HCT116 (cell line): ENCODE results near the gene CCNL1. TPM values are rescaled to one million over a fixed set of nuclear protein-coding genes. Genes with fewer than 3 reads are reported as not detected.

Experiments used
- ATAC-seq: fragments of 200-7000 bp; cut with Tn5 transposase; 2 replicates; pipeline ENCODE4 v1.9.1; 2020; ENCODE audit warnings: mild to moderate bottlenecking, moderate library complexity
- BruUV-seq: library from RNA; stranded (reverse); fragments of 400-500 nt; replicated peaks from 2 replicates; lab custom pipeline; 2021; lab: Mats Ljungman, UMichigan
- CTCF ChIA-PET: fragments of 300-600 bp; sonication (Branson Sonifier 250); formaldehyde crosslinking; loops from one replicate; lab custom pipeline; 2021; ENCODE audit warnings: antibody characterized with exemption; lab: Charles Lee
- POLR2A ChIA-PET: fragments of 300-600, 350-600 bp; sonication (Branson Sonifier 250); formaldehyde crosslinking; loops from one replicate; lab custom pipeline; 2021; ENCODE audit warnings: antibody characterized with exemption; lab: Charles Lee
- RAD21 ChIA-PET, 2 experiments: fragments of 300-600 bp; sonication (Branson Sonifier 250); formaldehyde crosslinking; loops; one replicate each; lab custom pipeline; 2023; ENCODE audit warnings: low total read pairs in 2 of 2; ENCODE audit not compliant: uncharacterized antibody in 2 of 2, unreplicated experiment in 2 of 2, low non-redundant PET in 1 of 2; lab: Charles Lee
- DNase-seq: peaks from one replicate; pipeline ENCODE4 v3.0.0-alpha.2; 2010; ENCODE audit warnings: low read depth, low spot score
- H2AFZ ChIP-seq: fragments of 200-600 bp; shearing (Covaris generic), sonication (generic); 2 replicates; pipeline ENCODE4 v1.6.1; 2017; ENCODE audit warnings: low read depth, mixed run types, mixed read lengths, antibody characterized with exemption, low read length; ENCODE audit not compliant: poor library complexity, severe bottlenecking
- H3K27ac ChIP-seq: 2 replicates; pipeline ENCODE4 v1.5.1; 2012; ENCODE audit warnings: low read depth, low read length
- H3K27me3 ChIP-seq: fragments of 200-600 bp; sonication (generic); 2 replicates; pipeline ENCODE4 v1.6.1; 2016; ENCODE audit warnings: mixed run types, low read length, mixed read lengths; ENCODE audit not compliant: insufficient read depth
- H3K36me3 ChIP-seq, 2 experiments: fragments of 200-500 bp in 1 of 2; fragments of 200-600 bp in 1 of 2; sonication (Bioruptor generic) in 1 of 2; sonication (generic) in 1 of 2; 2 replicates each; pipeline versions ENCODE4 v1.5.1 to v1.6.1; 2014 to 2016; ENCODE audit warnings: low read length in 2 of 2, inconsistent platforms in 1 of 2, mixed read lengths in 1 of 2, mixed run types in 1 of 2; ENCODE audit not compliant: insufficient read depth in 2 of 2, control insufficient read depth in 1 of 2
- H3K4me1 ChIP-seq, 2 experiments: fragments of 200-600 bp in 1 of 2; sonication (generic) in 1 of 2; 2 replicates each; pipeline versions ENCODE4 v1.5.1 to v1.6.1; 2012 to 2017; ENCODE audit warnings: low read length in 2 of 2, inconsistent platforms in 1 of 2, mild to moderate bottlenecking in 1 of 2, mixed read lengths in 1 of 2, mixed run types in 1 of 2, moderate library complexity in 1 of 2; ENCODE audit not compliant: insufficient read depth in 2 of 2, control insufficient read depth in 1 of 2
- H3K4me2 ChIP-seq: fragments of 200-600 bp; sonication (generic); 2 replicates; pipeline ENCODE4 v1.6.1; 2017; ENCODE audit warnings: mixed run types, low read length, mixed read lengths
- H3K4me3 ChIP-seq, 2 experiments: fragments of 200-600 bp in 1 of 2; sonication (generic) in 1 of 2; replicated peaks in 1 of 2; 2 replicates each; pipeline ENCODE4 v1.5.1; 2011 to 2016; ENCODE audit warnings: low read length in 2 of 2, control low read depth in 1 of 2, low read depth in 1 of 2, mild to moderate bottlenecking in 1 of 2, mixed read lengths in 1 of 2, mixed run types in 1 of 2
- H3K79me2 ChIP-seq: fragments of 200-600 bp; sonication (generic); 2 replicates; pipeline ENCODE4 v1.6.1; 2017; ENCODE audit warnings: mild to moderate bottlenecking, mixed run types, low read length, moderate library complexity, mixed read lengths; ENCODE audit not compliant: insufficient read depth
- H3K9ac ChIP-seq: fragments of 200-600 bp; sonication (generic); 2 replicates; pipeline ENCODE4 v1.6.1; 2016; ENCODE audit warnings: low read length, mixed read lengths
- H3K9me2 ChIP-seq: fragments of 200-600 bp; sonication (generic), shearing (Covaris generic); 2 replicates; pipeline ENCODE4 v1.6.1; 2017; ENCODE audit warnings: mixed run types, mild to moderate bottlenecking, moderate library complexity; ENCODE audit not compliant: insufficient read depth
- H3K9me3 ChIP-seq, 2 experiments: fragments of 200-500 bp in 1 of 2; fragments of 200-600 bp in 1 of 2; sonication (Bioruptor generic) in 1 of 2; sonication (generic) in 1 of 2; 2 replicates each; pipeline ENCODE4 v1.6.1; 2014 to 2017; ENCODE audit warnings: low read length in 2 of 2, mixed read lengths in 2 of 2, inconsistent platforms in 1 of 2, low read depth in 1 of 2, mild to moderate bottlenecking in 1 of 2, mixed run types in 1 of 2, moderate library complexity in 1 of 2; ENCODE audit not compliant: control insufficient read depth in 1 of 2, insufficient read depth in 1 of 2
- H4K20me1 ChIP-seq: fragments of 200-600 bp; sonication (generic), shearing (Covaris generic); 2 replicates; pipeline ENCODE4 v1.6.1; 2017; ENCODE audit warnings: mixed run types, mild to moderate bottlenecking, moderate library complexity; ENCODE audit not compliant: insufficient read depth
- CEBPB ChIP-seq: IDR thresholded peaks from 2 replicates; pipeline ENCODE4 v1.6.1; 2012; ENCODE audit warnings: low read depth
- EGR1 ChIP-seq: IDR thresholded peaks from 2 replicates; pipeline ENCODE4 v1.6.1; 2012; ENCODE audit warnings: low read depth
- EZH2 ChIP-seq: fragments of 200-600 bp; sonication (generic); IDR thresholded peaks from 2 replicates; pipeline ENCODE4 v1.6.1; 2017; ENCODE audit warnings: antibody characterized with exemption, mixed run types
- EZH2phosphoT487 ChIP-seq: fragments of 200-600 bp; IDR thresholded peaks from 2 replicates; pipeline ENCODE4 v1.6.1; 2018; ENCODE audit warnings: antibody characterized with exemption, borderline replicate concordance
- FOSL1 ChIP-seq: IDR thresholded peaks from 2 replicates; pipeline ENCODE4 v1.6.1; 2012; ENCODE audit warnings: low read depth
- POLR2A ChIP-seq: IDR thresholded peaks from 2 replicates; pipeline ENCODE4 v1.7.0; 2011; ENCODE audit warnings: borderline replicate concordance; ENCODE audit not compliant: insufficient read depth, insufficient read length; ENCODE audit errors: extremely low read depth
- RAD21 ChIP-seq: IDR thresholded peaks from 2 replicates; pipeline ENCODE4 v1.6.1; 2012; ENCODE audit warnings: low read depth, mild to moderate bottlenecking
- SIN3A ChIP-seq: IDR thresholded peaks from 2 replicates; pipeline ENCODE4 v1.6.1; 2012; ENCODE audit warnings: low read depth
- ZFX ChIP-seq: fragments of 450-650 bp; IDR thresholded peaks from 2 replicates; pipeline ENCODE4 v1.6.1; 2017
- intact Hi-C: fragments of 100-400 bp; cut with micrococcal nuclease; formaldehyde crosslinking; loops from 2 replicates; pipeline ENCODE4 v1.10.0; 2022
- total RNA-seq: library from RNA; stranded (reverse); gene quantifications from one replicate; pipeline ENCODE4 v1.2.1, GENCODE V29; 2021; ENCODE audit not compliant: unreplicated experiment
- TF ChIP-seq, protein P1 (sequence below), 3 experiments: fragments of 200-600 bp in 1 of 3; sonication (generic) in 1 of 3; IDR thresholded peaks in 2 of 3; conservative IDR thresholded peaks in 1 of 3; 2 replicates each; pipeline ENCODE4 v1.5.1; 2012 to 2017; ENCODE audit warnings: low read depth in 2 of 3, low read length in 2 of 3, antibody characterized with exemption in 1 of 3, borderline replicate concordance in 1 of 3, control low read depth in 1 of 3, mild to moderate bottlenecking in 1 of 3, mixed read lengths in 1 of 3, mixed run types in 1 of 3, moderate library complexity in 1 of 3; ENCODE audit not compliant: insufficient read depth in 1 of 3
- TF ChIP-seq, protein P2 (sequence below): IDR thresholded peaks from 2 replicates; pipeline ENCODE4 v1.6.1; 2012

Gene CCNL1
- total RNA-seq, 1 experiment from 2014 or later = 96.7 TPM

DNA sequence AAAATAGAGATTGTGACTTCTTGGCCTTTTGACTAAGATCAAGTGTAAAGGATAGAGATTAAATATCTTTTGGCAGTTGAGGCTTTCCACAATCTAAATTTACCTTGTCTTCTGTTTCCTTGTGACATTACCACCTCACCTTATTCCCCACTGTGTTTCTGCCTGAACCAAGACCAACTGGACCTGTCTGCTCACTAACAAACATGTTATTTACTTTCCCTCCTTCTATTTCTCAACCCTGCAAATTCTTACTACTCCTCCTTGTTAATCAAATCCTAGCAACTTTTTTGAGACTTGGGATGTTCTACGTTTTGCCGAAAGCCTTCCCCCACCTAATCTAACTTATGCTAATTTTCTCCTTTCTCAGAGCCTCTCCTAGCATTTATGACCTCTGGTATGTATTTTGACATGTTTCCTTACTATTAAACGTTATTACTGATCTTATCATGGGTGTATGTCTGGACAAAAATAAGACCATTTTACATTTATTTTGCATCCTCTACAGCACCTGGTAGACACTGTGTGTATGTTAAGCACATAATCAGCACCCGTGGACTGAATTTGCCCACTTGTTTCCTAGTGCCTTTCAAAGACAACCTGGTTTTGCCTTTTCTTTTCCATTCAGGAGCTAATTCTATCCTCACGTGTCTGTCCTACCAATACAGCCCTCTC, 7.6 kb upstream of the CCNL1 start:
- no peak overlapping the region for H3K4me2 ChIP-seq
- no peaks in the 10 kb centered on the region for H3K79me2 ChIP-seq
- H3K27ac ChIP-seq = no peak overlapping the region
- no peaks in the 10 kb centered on the region for H3K4me1 ChIP-seq
- ChIA-PET CTCF (no interaction called here), POLR2A (no interaction called here), RAD21 (no interaction called here)
- H4K20me1 ChIP-seq = no peaks in the 10 kb centered on the region
- DNase-seq (no peak), ATAC-seq (no peak)
- H3K36me3 ChIP-seq = no peaks in the 10 kb centered on the region
- H3K27me3 ChIP-seq = no peaks in the 10 kb centered on the region
- no TSS peak for BruUV-seq
- H3K9me2 ChIP-seq = no peaks in the 10 kb centered on the region
- no peak overlapping the region for H3K9ac ChIP-seq
- H3K9me3 ChIP-seq = no peaks in the 10 kb centered on the region
- no peak overlapping the region for H3K4me3 ChIP-seq
- TF ChIP-seq POLR2A (no peak), FOSL1 (no peak), EZH2 (no peak), ZFX (no peak), EZH2phosphoT487 (no peak), RAD21 (no peak), SIN3A (no peak), CEBPB (no peak), EGR1 (no peak)
- TF ChIP-seq, protein P1, sequence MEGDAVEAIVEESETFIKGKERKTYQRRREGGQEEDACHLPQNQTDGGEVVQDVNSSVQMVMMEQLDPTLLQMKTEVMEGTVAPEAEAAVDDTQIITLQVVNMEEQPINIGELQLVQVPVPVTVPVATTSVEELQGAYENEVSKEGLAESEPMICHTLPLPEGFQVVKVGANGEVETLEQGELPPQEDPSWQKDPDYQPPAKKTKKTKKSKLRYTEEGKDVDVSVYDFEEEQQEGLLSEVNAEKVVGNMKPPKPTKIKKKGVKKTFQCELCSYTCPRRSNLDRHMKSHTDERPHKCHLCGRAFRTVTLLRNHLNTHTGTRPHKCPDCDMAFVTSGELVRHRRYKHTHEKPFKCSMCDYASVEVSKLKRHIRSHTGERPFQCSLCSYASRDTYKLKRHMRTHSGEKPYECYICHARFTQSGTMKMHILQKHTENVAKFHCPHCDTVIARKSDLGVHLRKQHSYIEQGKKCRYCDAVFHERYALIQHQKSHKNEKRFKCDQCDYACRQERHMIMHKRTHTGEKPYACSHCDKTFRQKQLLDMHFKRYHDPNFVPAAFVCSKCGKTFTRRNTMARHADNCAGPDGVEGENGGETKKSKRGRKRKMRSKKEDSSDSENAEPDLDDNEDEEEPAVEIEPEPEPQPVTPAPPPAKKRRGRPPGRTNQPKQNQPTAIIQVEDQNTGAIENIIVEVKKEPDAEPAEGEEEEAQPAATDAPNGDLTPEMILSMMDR (IDR thresholded peaks at IDR 0.05 in 2 of 3, conservative IDR thresholded peaks at IDR 0.05 in 1 of 3; ENCODE audit: borderline replicate concordance in 1 of 3, insufficient read depth in 1 of 3, low read depth in 2 of 3, low read length in 2 of 3) = no peak
- TF ChIP-seq, protein P2, sequence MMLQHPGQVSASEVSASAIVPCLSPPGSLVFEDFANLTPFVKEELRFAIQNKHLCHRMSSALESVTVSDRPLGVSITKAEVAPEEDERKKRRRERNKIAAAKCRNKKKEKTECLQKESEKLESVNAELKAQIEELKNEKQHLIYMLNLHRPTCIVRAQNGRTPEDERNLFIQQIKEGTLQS = no peak
- H2AFZ ChIP-seq = no peak overlapping the region
- intact Hi-C loops = no loop called here
